AG09309 (cell line): ENCODE results near the gene ACKR2.
A peak's percentile ranks its signal among the peaks of the same experiment; 100 is the strongest.
"Not testable (repeated sequence)": the region's sequence is repeated elsewhere in the genome, so short reads cannot be mapped to it uniquely, and the experiment has no call there.

Source experiments
- DNase-seq: peaks from one replicate; pipeline ENCODE4 v3.0.0-alpha.2; 2010; ENCODE audit warnings: low read depth
- H3K4me3 ChIP-seq: 2 replicates; pipeline ENCODE4 v1.5.1; 2011; ENCODE audit warnings: mild to moderate bottlenecking, low read depth, low read length, moderate library complexity; ENCODE audit not compliant: control insufficient read depth
- CTCF ChIP-seq: IDR thresholded peaks from 2 replicates; pipeline ENCODE4 v1.5.1; 2011; ENCODE audit warnings: mild to moderate bottlenecking, low read depth, low read length, inconsistent platforms; ENCODE audit not compliant: insufficient read depth, control insufficient read depth; ENCODE audit errors: missing control alignments

Gene ACKR2

GRCh38 chr3:42804831-42805132, 4.5 kb upstream of the ACKR2 start:
- TF ChIP-seq CTCF = no peak
- H3K4me3 ChIP-seq = peak overlapping the region; percentile 67
- no peak for DNase-seq

- TF ChIP-seq CTCF = no peak
- DNase-seq = no peak
Measured at GRCh38 chr3:42805141-42805821, 4.0 kb upstream of the ACKR2 start.

GRCh38 chr3:42807929-42808328, 1.3 kb upstream of the ACKR2 start:
- no peak for TF ChIP-seq CTCF
- DNase-seq = no peak
- H3K4me3 ChIP-seq = no peak overlapping the region

More at GRCh38 chr3:42805141-42805821, 4.0 kb upstream of the ACKR2 start:
- no peak overlapping the region; the same call in 1 of the 2 replicates for H3K4me3 ChIP-seq

GRCh38 chr3:42810706-42811105, 1.5 kb downstream of the ACKR2 start:
- DNase-seq, H3K4me3 ChIP-seq: not testable (repeated sequence)

GRCh38 chr3:42811118-42811883, 2.1 kb downstream of the ACKR2 start:
- not testable (repeated sequence) for H3K4me3 ChIP-seq, DNase-seq

- no peak for TF ChIP-seq CTCF
- no peak for DNase-seq
- no peak overlapping the region for H3K4me3 ChIP-seq
Measured at GRCh38 chr3:42814246-42814645, 5.0 kb downstream of the ACKR2 start.

GRCh38 chr3:42814914-42815507, 5.8 kb downstream of the ACKR2 start:
- no peak overlapping the region for H3K4me3 ChIP-seq
- DNase-seq = no peak
- no peak for TF ChIP-seq CTCF
